ENCODE measurements around the gene DCAF8. TPM values are rescaled to one million over a fixed set of nuclear protein-coding genes. Genes with fewer than 3 reads are reported as not detected.
"Not testable (repeated sequence)": the region's sequence is repeated elsewhere in the genome, so short reads cannot be mapped to it uniquely, and the experiment has no call there.

DCAF8 gene
- total RNA-seq, 1 donor from 2014 or later: 107 TPM

DNA sequence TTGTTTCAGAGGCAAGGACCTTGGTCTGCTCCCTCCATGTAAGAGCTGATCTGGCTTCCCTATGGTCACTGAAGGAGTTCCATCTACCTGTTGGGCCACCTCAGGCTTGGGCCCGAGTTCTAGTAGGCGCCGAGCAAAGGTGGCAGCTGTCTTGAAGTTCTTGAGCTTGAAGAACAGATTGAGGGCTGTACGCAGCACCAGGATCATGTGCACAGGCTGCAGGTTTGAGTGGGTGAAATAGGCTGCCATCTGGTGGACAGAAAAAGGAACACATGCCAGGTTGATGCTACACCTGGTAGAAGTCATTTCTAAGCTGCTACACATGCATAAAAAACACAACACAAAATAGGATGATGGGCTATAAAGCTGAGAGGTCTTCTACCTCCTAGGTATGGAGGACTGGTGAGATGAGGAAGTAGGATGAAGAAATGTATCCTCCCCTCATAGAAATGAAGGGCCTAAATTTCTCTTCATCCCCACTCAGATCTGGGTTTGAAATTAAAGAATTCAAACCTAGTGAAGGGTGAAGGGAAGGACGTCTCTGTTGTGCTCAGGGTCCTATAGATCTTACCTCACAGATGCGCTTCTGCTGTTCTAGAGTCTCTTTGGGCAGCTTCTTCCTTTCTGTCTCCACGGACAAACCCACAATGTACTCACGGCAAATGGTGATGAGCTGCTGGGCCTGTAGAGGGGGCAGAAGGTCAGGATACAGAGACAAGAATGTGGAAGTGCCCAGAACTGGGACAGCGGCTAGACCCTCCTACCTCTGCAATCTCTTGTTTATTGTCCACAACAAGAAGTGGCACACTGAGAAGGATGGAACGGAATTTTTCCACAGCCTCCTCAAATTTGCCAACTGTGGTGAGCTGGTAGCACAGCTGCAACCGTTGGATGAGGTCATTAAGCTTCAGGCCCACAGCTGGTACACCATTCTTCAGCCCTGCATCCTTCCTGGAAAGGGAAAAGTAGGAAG is 29.2 kb upstream of the DCAF8 start:
- Histone ChIP-seq H3K79me2 (ENCODE audit: insufficient read depth, low read length) (peaks cover 3% of the 10 kb centered on the region), H3K27me3 (ENCODE audit: insufficient read depth, low read length) (no peaks in the 10 kb centered on the region), H3K9ac (ENCODE audit: low read length) (no peak overlapping the region), H3K36me3 (ENCODE audit: insufficient read depth, low read length) (peaks cover 84% of the 10 kb centered on the region), H3K4me3 (ENCODE audit: insufficient read depth, low read depth, low read length) (no peak overlapping the region), H3K27ac (ENCODE audit: low read depth, low read length) (no peak overlapping the region), H4K20me1 (ENCODE audit: insufficient read depth, low read length) (peaks cover 75% of the 10 kb centered on the region), H3K4me2 (ENCODE audit: low read length) (no peak overlapping the region), H3K4me1 (ENCODE audit: insufficient read depth, low read length) (no peaks in the 10 kb centered on the region), H2AFZ (ENCODE audit: low read depth, low read length) (no peak overlapping the region), H3K9me3 (ENCODE audit: insufficient read depth, low read depth, low read length) (no peaks in the 10 kb centered on the region)
- FAIRE-seq (peak; percentile 23), DNase-seq (ENCODE audit: low read depth) (peak; percentile 42)
- Mint-ChIP-seq H3K9me3 (ENCODE audit: unreplicated experiment) (no peaks in the 10 kb centered on the region), H3K4me1 (ENCODE audit: low read depth, unreplicated experiment) (peaks cover 17% of the 10 kb centered on the region), H3K27me3 (ENCODE audit: low read depth, unreplicated experiment) (no peaks in the 10 kb centered on the region), H3K4me3 (ENCODE audit: unreplicated experiment) (peak overlapping the region; percentile 58), H3K27ac (ENCODE audit: unreplicated experiment) (no peak overlapping the region), H3K36me3 (ENCODE audit: low read depth, unreplicated experiment) (peaks cover 41% of the 10 kb centered on the region)
- TF ChIP-seq EZH2 (IDR thresholded peaks at IDR 0.05; ENCODE audit: insufficient read depth, low read length): no peak
- TF ChIP-seq, protein P1, sequence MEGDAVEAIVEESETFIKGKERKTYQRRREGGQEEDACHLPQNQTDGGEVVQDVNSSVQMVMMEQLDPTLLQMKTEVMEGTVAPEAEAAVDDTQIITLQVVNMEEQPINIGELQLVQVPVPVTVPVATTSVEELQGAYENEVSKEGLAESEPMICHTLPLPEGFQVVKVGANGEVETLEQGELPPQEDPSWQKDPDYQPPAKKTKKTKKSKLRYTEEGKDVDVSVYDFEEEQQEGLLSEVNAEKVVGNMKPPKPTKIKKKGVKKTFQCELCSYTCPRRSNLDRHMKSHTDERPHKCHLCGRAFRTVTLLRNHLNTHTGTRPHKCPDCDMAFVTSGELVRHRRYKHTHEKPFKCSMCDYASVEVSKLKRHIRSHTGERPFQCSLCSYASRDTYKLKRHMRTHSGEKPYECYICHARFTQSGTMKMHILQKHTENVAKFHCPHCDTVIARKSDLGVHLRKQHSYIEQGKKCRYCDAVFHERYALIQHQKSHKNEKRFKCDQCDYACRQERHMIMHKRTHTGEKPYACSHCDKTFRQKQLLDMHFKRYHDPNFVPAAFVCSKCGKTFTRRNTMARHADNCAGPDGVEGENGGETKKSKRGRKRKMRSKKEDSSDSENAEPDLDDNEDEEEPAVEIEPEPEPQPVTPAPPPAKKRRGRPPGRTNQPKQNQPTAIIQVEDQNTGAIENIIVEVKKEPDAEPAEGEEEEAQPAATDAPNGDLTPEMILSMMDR (IDR thresholded peaks at IDR 0.05; ENCODE audit: insufficient read depth, low read depth, low read length): peak; percentile 82

DNA sequence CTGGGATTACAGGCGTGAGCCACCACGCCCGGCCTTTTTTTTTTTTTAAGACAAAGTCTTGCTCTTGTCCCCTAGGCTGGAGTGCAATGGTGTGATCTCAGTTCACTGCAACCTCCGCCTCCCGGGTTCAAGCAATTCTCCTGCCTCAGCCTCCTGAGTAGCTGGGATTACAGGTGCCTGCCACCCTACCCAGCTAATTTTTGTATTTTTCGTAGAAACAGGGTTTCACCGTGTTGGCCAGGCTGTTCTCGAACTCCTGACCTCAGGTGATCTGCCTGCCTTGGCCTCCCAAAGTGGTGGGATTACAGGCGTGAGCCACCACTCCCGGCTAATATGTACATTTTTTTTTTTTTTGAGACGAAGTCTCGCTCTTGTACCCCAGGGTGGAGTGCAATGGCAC is 25.4 kb upstream of the DCAF8 start:
- not testable (repeated sequence) for H3K4me3 ChIP-seq (ENCODE audit: insufficient read depth, low read depth, low read length); H3K27ac Mint-ChIP-seq (ENCODE audit: unreplicated experiment); H3K27me3 Mint-ChIP-seq (ENCODE audit: low read depth, unreplicated experiment); H3K27me3 ChIP-seq (ENCODE audit: insufficient read depth, low read length); H3K4me2 ChIP-seq (ENCODE audit: low read length); FAIRE-seq; H3K9ac ChIP-seq (ENCODE audit: low read length); DNase-seq (ENCODE audit: low read depth); H3K4me1 ChIP-seq (ENCODE audit: insufficient read depth, low read length); H2AFZ ChIP-seq (ENCODE audit: low read depth, low read length); H3K27ac ChIP-seq (ENCODE audit: low read depth, low read length); H3K4me3 Mint-ChIP-seq (ENCODE audit: unreplicated experiment); H3K9me3 ChIP-seq (ENCODE audit: insufficient read depth, low read depth, low read length); H3K9me3 Mint-ChIP-seq (ENCODE audit: unreplicated experiment)
- Mint-ChIP-seq H3K4me1 (ENCODE audit: low read depth, unreplicated experiment) (peaks cover 15% of the 10 kb centered on the region), H3K36me3 (ENCODE audit: low read depth, unreplicated experiment) (peaks cover 21% of the 10 kb centered on the region)
- Histone ChIP-seq H3K36me3 (ENCODE audit: insufficient read depth, low read length) (peaks cover 48% of the 10 kb centered on the region), H4K20me1 (ENCODE audit: insufficient read depth, low read length) (peaks cover 46% of the 10 kb centered on the region), H3K79me2 (ENCODE audit: insufficient read depth, low read length) (peaks cover 20% of the 10 kb centered on the region)

DNA sequence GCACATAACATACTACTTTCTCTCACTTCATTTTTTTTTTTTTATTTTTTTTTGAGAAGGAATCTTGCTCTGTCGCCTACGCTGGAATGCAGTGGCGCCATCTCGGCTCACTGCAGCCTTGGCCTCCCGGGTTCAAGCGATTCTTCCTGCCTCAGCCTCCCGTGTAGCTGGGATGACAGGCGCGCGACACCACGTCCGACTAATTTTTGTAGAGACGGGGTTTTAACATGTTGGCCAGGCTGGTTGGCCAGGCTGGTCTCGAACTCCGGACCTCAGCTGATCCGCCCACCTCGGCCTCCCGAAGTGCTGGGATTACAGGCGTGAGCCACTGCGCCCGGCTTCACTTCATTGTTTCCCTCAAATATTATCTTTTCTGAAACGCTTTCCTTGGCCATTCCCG is 23.2 kb upstream of the DCAF8 start:
- Histone ChIP-seq H3K4me3 (ENCODE audit: insufficient read depth, low read depth, low read length) (peak overlapping the region; percentile 92), H3K79me2 (ENCODE audit: insufficient read depth, low read length) (peaks cover 26% of the 10 kb centered on the region), H3K9ac (ENCODE audit: low read length) (peak overlapping the region; percentile 97), H3K4me1 (ENCODE audit: insufficient read depth, low read length) (peaks cover 7% of the 10 kb centered on the region), H3K27me3 (ENCODE audit: insufficient read depth, low read length) (no peaks in the 10 kb centered on the region), H2AFZ (ENCODE audit: low read depth, low read length) (no peak overlapping the region), H3K9me3 (ENCODE audit: insufficient read depth, low read depth, low read length) (no peaks in the 10 kb centered on the region), H3K27ac (ENCODE audit: low read depth, low read length) (no peak overlapping the region), H3K36me3 (ENCODE audit: insufficient read depth, low read length) (peaks cover 35% of the 10 kb centered on the region), H4K20me1 (ENCODE audit: insufficient read depth, low read length) (peaks cover 23% of the 10 kb centered on the region), H3K4me2 (ENCODE audit: low read length) (peak overlapping the region; percentile 98)
- H3K36me3 Mint-ChIP-seq (ENCODE audit: low read depth, unreplicated experiment): peaks cover 20% of the 10 kb centered on the region
- H3K27me3 Mint-ChIP-seq (ENCODE audit: low read depth, unreplicated experiment): no peaks in the 10 kb centered on the region
- H3K27ac Mint-ChIP-seq (ENCODE audit: unreplicated experiment): no peak overlapping the region
- peaks cover 9% of the 10 kb centered on the region for H3K4me1 Mint-ChIP-seq (ENCODE audit: low read depth, unreplicated experiment)
- no peaks in the 10 kb centered on the region for H3K9me3 Mint-ChIP-seq (ENCODE audit: unreplicated experiment)
- FAIRE-seq: no peak
- TF ChIP-seq, protein P1 (IDR thresholded peaks at IDR 0.05; ENCODE audit: insufficient read depth, low read depth, low read length): no peak
- TF ChIP-seq EZH2 (IDR thresholded peaks at IDR 0.05; ENCODE audit: insufficient read depth, low read length): no peak
- no peak for DNase-seq (ENCODE audit: low read depth)
- peak overlapping the region; percentile 94 for H3K4me3 Mint-ChIP-seq (ENCODE audit: unreplicated experiment)

All from astrocyte (in vitro differentiated cells and primary cell).